K562 (cell line): Measurements from ENCODE around the gene SAMD10. TPM values are rescaled to one million over a fixed set of nuclear protein-coding genes. Genes with fewer than 3 reads are reported as not detected.

ENCODE experiments used
- ATF6 ChIP-seq: sonication (generic); formaldehyde crosslinking; IDR thresholded peaks from 2 replicates; pipeline ENCODE4 v1.4.0; 2020; ENCODE audit warnings: mild to moderate bottlenecking, missing genetic modification reagents
- EHMT2 ChIP-seq: fragments of 450-650 bp; IDR thresholded peaks from 2 replicates; pipeline ENCODE4 v1.6.1; 2018; ENCODE audit warnings: antibody characterized with exemption
- EP300 ChIP-seq: IDR thresholded peaks from 2 replicates; pipeline ENCODE4 v1.6.1; 2012; ENCODE audit warnings: low read length, improper control_type of control experiment
- HDAC2 ChIP-seq: fragments of 450-650 bp; IDR thresholded peaks from 2 replicates; pipeline ENCODE4 v1.6.1; 2016; ENCODE audit warnings: mild to moderate bottlenecking
- HMG20A ChIP-seq: fragments of 450-650 bp; formaldehyde crosslinking; conservative IDR thresholded peaks from 2 replicates; pipeline ENCODE4 v1.4.0; 2020; ENCODE audit warnings: mild to moderate bottlenecking, mixed read lengths
- IRF1 ChIP-seq: sonication (generic); formaldehyde crosslinking; IDR thresholded peaks from 2 replicates; pipeline ENCODE4 v1.8.0; 2022; ENCODE audit warnings: missing genetic modification reagents, mild to moderate bottlenecking, borderline replicate concordance
- NFE2L1 ChIP-seq: fragments of 450-650 bp; IDR thresholded peaks from 2 replicates; pipeline ENCODE4 v1.6.1; 2016; ENCODE audit warnings: missing genetic modification characterization, low read depth, mild to moderate bottlenecking, missing compliant biosample characterization, moderate library complexity, borderline replicate concordance
- SMAD4 ChIP-seq: fragments of 250-450 bp; sonication (Bioruptor Pico); conservative IDR thresholded peaks from 2 replicates; pipeline ENCODE4 v1.8.0; 2021; ENCODE audit warnings: inconsistent platforms, mild to moderate bottlenecking, moderate library complexity
- VEZF1 ChIP-seq: fragments of 200-800 bp; sonication (Bioruptor generic); IDR thresholded peaks from 2 replicates; pipeline ENCODE4 v1.6.1; 2017; ENCODE audit warnings: missing genetic modification characterization, missing compliant biosample characterization
- ZBTB1 ChIP-seq: sonication (generic); formaldehyde crosslinking; IDR thresholded peaks from 2 replicates; pipeline ENCODE4 v1.8.1; 2023; ENCODE audit warnings: missing genetic modification reagents, low read depth, mild to moderate bottlenecking, borderline replicate concordance
- ZFPM2 ChIP-seq: fragments of 250-450 bp; sonication (Bioruptor Pico); IDR thresholded peaks from 2 replicates; pipeline ENCODE4 v1.5.1; 2022; ENCODE audit warnings: mild to moderate bottlenecking
- ZNF449 ChIP-seq: fragments of 250-450 bp; sonication (Bioruptor Pico); IDR thresholded peaks from 2 replicates; pipeline ENCODE4 v1.8.0; 2022; ENCODE audit warnings: moderate library complexity, mild to moderate bottlenecking, inconsistent platforms
- polyA plus RNA-seq, 8 experiments: library from polyadenylated mRNA; depleted of rRNA in 4 of 8; stranded (reverse) in 5 of 8; unstranded in 3 of 8; fragments of >200 nt; fragmentation: Nextera tagmentation in 2 of 8; fragmentation: Illumina TruSeq in 1 of 8; extraction: Ambion mirVana in 2 of 8; extraction: Trizol in 1 of 8; gene quantifications; 2 replicates each; pipeline versions ENCODE4 v1.2.1 to v1.2.3, GENCODE V29; 2011 to 2014; ENCODE audit warnings: inconsistent platforms in 1 of 8, missing spikeins in 1 of 8
- total RNA-seq, 7 experiments: library from RNA; depleted of rRNA in 6 of 7; stranded (reverse); fragments of >200 nt in 6 of 7; fragmentation: Illumina TruSeq in 2 of 7; extraction: Trizol in 2 of 7; gene quantifications; 2 replicates each; pipeline versions ENCODE4 v1.2.1 to v1.2.3, GENCODE V29; 2011 to 2021; ENCODE audit warnings: low replicate concordance in 1 of 7

The SAMD10 gene
- total and polyA plus RNA-seq, 9 of the 15 experiments (the other 6 are each of a cell fraction or from before 2014, with no cell fraction given), result 0.37 to 15.2 (median 4.8) TPM

GRCh38 chr20:63955827-63956663 is 23.4 kb downstream of the SAMD10 start, which contains the start of gene UCKL1 (continued):
- TF ChIP-seq ZNF449 (CRISPR knock-in tag), result no peak
- 0 out of 2 replicates have a peak, but pooled peaks have one; percentile 58 for TF ChIP-seq ZFPM2 (CRISPR knock-in tag)
- no peak for TF ChIP-seq IRF1 (CRISPR knock-in tag)
- TF ChIP-seq VEZF1 (CRISPR knock-in tag), result peak; percentile 71
- no peak for TF ChIP-seq ZBTB1 (CRISPR knock-in tag)
- TF ChIP-seq EP300, result no peak
- no peak for TF ChIP-seq EHMT2
- peak; percentile 48; the same call in 1 of the 2 replicates for TF ChIP-seq ATF6
- TF ChIP-seq HMG20A (CRISPR knock-in tag), result no peak
- TF ChIP-seq HDAC2, result no peak
- no peak for TF ChIP-seq NFE2L1
- TF ChIP-seq SMAD4 (CRISPR knock-in tag), result no peak
